Karpas-422 (cell line): ENCODE results near the gene ZFAND3. TPM values are rescaled to one million over a fixed set of nuclear protein-coding genes. Genes with fewer than 3 reads are reported as not detected.

Source experiments
- DNase-seq: peaks from one replicate; pipeline ENCODE4 v3.0.0-alpha.2; 2015
- H2AFZ ChIP-seq: fragments of 200-600 bp; sonication (generic); 2 replicates; pipeline ENCODE4 v1.6.1; 2014; ENCODE audit warnings: antibody characterized with exemption, low read length, mixed read lengths
- H3K27ac ChIP-seq: fragments of 200-600 bp; sonication (generic); 2 replicates; pipeline ENCODE4 v1.5.1; 2014; ENCODE audit warnings: mild to moderate bottlenecking, low read length, moderate library complexity
- H3K27me3 ChIP-seq: fragments of 200-600 bp; sonication (generic); 2 replicates; pipeline ENCODE4 v1.6.1; 2014; ENCODE audit warnings: low read length, mixed read lengths
- H3K36me3 ChIP-seq: fragments of 200-600 bp; sonication (generic); 2 replicates; pipeline ENCODE4 v1.6.1; 2014; ENCODE audit warnings: low read length, mixed read lengths; ENCODE audit not compliant: insufficient read depth
- H3K4me1 ChIP-seq: fragments of 200-600 bp; sonication (generic); 2 replicates; pipeline ENCODE4 v1.6.1; 2014; ENCODE audit warnings: mild to moderate bottlenecking, low read length, mixed read lengths
- H3K4me2 ChIP-seq: fragments of 200-600 bp; sonication (generic); 2 replicates; pipeline ENCODE4 v1.6.1; 2014; ENCODE audit warnings: low read length, low read depth, mild to moderate bottlenecking; ENCODE audit not compliant: poor library complexity, severe bottlenecking
- H3K4me3 ChIP-seq: fragments of 200-600 bp; sonication (generic); 2 replicates; pipeline ENCODE4 v1.5.1; 2014; ENCODE audit warnings: mild to moderate bottlenecking, antibody characterized with exemption, low read length, mixed read lengths
- H3K79me2 ChIP-seq: fragments of 200-600 bp; sonication (generic); 2 replicates; pipeline ENCODE4 v1.6.1; 2014; ENCODE audit warnings: mild to moderate bottlenecking, low read length, mixed read lengths
- H3K9ac ChIP-seq: fragments of 200-600 bp; sonication (generic); 2 replicates; pipeline ENCODE4 v1.6.0; 2014; ENCODE audit warnings: low read length
- H3K9me2 ChIP-seq: fragments of 200-600 bp; sonication (generic), shearing (Covaris generic); replicated peaks from 2 replicates; pipeline ENCODE4 v1.6.0; 2014; ENCODE audit warnings: mild to moderate bottlenecking, low read length, moderate library complexity; ENCODE audit not compliant: insufficient read depth
- H3K9me3 ChIP-seq: fragments of 300-700, 200-600 bp; sonication (generic); 2 replicates; pipeline ENCODE4 v1.6.1; 2014; ENCODE audit warnings: low read length, mixed read lengths
- H4K20me1 ChIP-seq: fragments of 200-600 bp; sonication (generic); 2 replicates; pipeline ENCODE4 v1.6.1; 2014; ENCODE audit warnings: mild to moderate bottlenecking, antibody characterized with exemption, low read length, low read depth; ENCODE audit not compliant: insufficient read depth
- total RNA-seq: library from RNA; depleted of rRNA; stranded (reverse); fragments of >200 nt; shearing (Covaris generic); gene quantifications from 2 replicates; pipeline ENCODE4 v1.2.3, GENCODE V29; 2014; ENCODE audit warnings: low replicate concordance

The ZFAND3 gene
- total RNA-seq, 1 experiment from 2014 or later, result 4.0 TPM

GRCh38 chr6:37974943-37975342 lies 155.4 kb downstream of the ZFAND3 start:
- Histone ChIP-seq H3K27me3 (no peaks in the 10 kb centered on the region), H3K4me2 (no peak overlapping the region), H3K9me2 (no peaks in the 10 kb centered on the region), H3K27ac (no peak overlapping the region), H3K4me1 (no peaks in the 10 kb centered on the region), H4K20me1 (peaks cover 9% of the 10 kb centered on the region), H3K79me2 (no peaks in the 10 kb centered on the region), H3K36me3 (no peaks in the 10 kb centered on the region), H3K4me3 (no peak overlapping the region), H3K9me3 (peaks cover 9% of the 10 kb centered on the region), H3K9ac (no peak overlapping the region), H2AFZ (no peak overlapping the region)
- DNase-seq, result no peak

- no peak for DNase-seq
- peaks cover 27% of the 10 kb centered on the region for H4K20me1 ChIP-seq
- H3K4me1 ChIP-seq, result no peaks in the 10 kb centered on the region
- H3K9ac ChIP-seq, result no peak overlapping the region
- no peaks in the 10 kb centered on the region for H3K36me3 ChIP-seq
- no peak overlapping the region for H3K27ac ChIP-seq
- no peaks in the 10 kb centered on the region for H3K79me2 ChIP-seq
- H2AFZ ChIP-seq, result no peak overlapping the region
- no peak overlapping the region for H3K4me3 ChIP-seq
- no peaks in the 10 kb centered on the region for H3K9me2 ChIP-seq
- peaks cover 9% of the 10 kb centered on the region for H3K9me3 ChIP-seq
- no peak overlapping the region for H3K4me2 ChIP-seq
- no peaks in the 10 kb centered on the region for H3K27me3 ChIP-seq
Measured at GRCh38 chr6:37977715-37978114, 158.2 kb downstream of the ZFAND3 start.

- H3K36me3 ChIP-seq, result no peaks in the 10 kb centered on the region
- H3K79me2 ChIP-seq, result no peaks in the 10 kb centered on the region
- H3K4me2 ChIP-seq, result no peak overlapping the region
- no peaks in the 10 kb centered on the region for H3K4me1 ChIP-seq
- H3K9me3 ChIP-seq, result peaks cover 6% of the 10 kb centered on the region
- H3K4me3 ChIP-seq, result no peak overlapping the region
- no peak overlapping the region for H3K9ac ChIP-seq
- no peaks in the 10 kb centered on the region for H3K9me2 ChIP-seq
- H4K20me1 ChIP-seq, result peaks cover 40% of the 10 kb centered on the region
- DNase-seq, result no peak
- H3K27me3 ChIP-seq, result no peaks in the 10 kb centered on the region
- H3K27ac ChIP-seq, result no peak overlapping the region
- no peak overlapping the region for H2AFZ ChIP-seq
Measured at GRCh38 chr6:37979392-37980221, 160.1 kb downstream of the ZFAND3 start.

GRCh38 chr6:37980222-37980595 lies 160.7 kb downstream of the ZFAND3 start:
- Histone ChIP-seq H3K4me1 (no peaks in the 10 kb centered on the region), H4K20me1 (peaks cover 46% of the 10 kb centered on the region), H3K4me2 (no peak overlapping the region), H3K79me2 (no peaks in the 10 kb centered on the region), H3K27ac (no peak overlapping the region), H3K9me2 (no peaks in the 10 kb centered on the region), H3K27me3 (no peaks in the 10 kb centered on the region), H3K36me3 (no peaks in the 10 kb centered on the region), H3K9ac (no peak overlapping the region), H3K4me3 (no peak overlapping the region), H2AFZ (no peak overlapping the region), H3K9me3 (peaks cover under 1% of the 10 kb centered on the region; the same call in 1 of the 2 replicates)
- DNase-seq, result no peak

GRCh38 chr6:37981626-37982025 lies 162.1 kb downstream of the ZFAND3 start:
- H3K9me2 ChIP-seq, result no peaks in the 10 kb centered on the region
- no peak overlapping the region for H3K4me3 ChIP-seq
- no peak overlapping the region for H3K27ac ChIP-seq
- no peak overlapping the region for H3K9ac ChIP-seq
- H3K4me1 ChIP-seq, result no peaks in the 10 kb centered on the region
- no peaks in the 10 kb centered on the region for H3K27me3 ChIP-seq
- H3K9me3 ChIP-seq, result no peaks in the 10 kb centered on the region
- no peak for DNase-seq
- no peak overlapping the region for H2AFZ ChIP-seq
- no peaks in the 10 kb centered on the region for H3K79me2 ChIP-seq
- no peak overlapping the region for H3K4me2 ChIP-seq
- peaks cover 58% of the 10 kb centered on the region for H4K20me1 ChIP-seq
- no peaks in the 10 kb centered on the region for H3K36me3 ChIP-seq

GRCh38 chr6:37982317-37982716 lies 162.8 kb downstream of the ZFAND3 start:
- Histone ChIP-seq H3K9me3 (no peaks in the 10 kb centered on the region), H3K9me2 (no peaks in the 10 kb centered on the region), H3K79me2 (no peaks in the 10 kb centered on the region), H4K20me1 (peaks cover 65% of the 10 kb centered on the region), H3K4me1 (no peaks in the 10 kb centered on the region), H3K4me2 (no peak overlapping the region), H3K27ac (no peak overlapping the region), H3K4me3 (no peak overlapping the region), H3K36me3 (no peaks in the 10 kb centered on the region), H3K27me3 (no peaks in the 10 kb centered on the region), H3K9ac (no peak overlapping the region), H2AFZ (no peak overlapping the region)
- no peak for DNase-seq

- peaks cover 81% of the 10 kb centered on the region for H4K20me1 ChIP-seq
- no peak overlapping the region for H2AFZ ChIP-seq
- H3K27me3 ChIP-seq, result no peaks in the 10 kb centered on the region
- H3K4me3 ChIP-seq, result no peak overlapping the region
- no peak overlapping the region for H3K4me2 ChIP-seq
- H3K9me3 ChIP-seq, result no peaks in the 10 kb centered on the region
- no peaks in the 10 kb centered on the region for H3K4me1 ChIP-seq
- no peak for DNase-seq
- H3K9ac ChIP-seq, result no peak overlapping the region
- H3K36me3 ChIP-seq, result no peaks in the 10 kb centered on the region
- no peaks in the 10 kb centered on the region for H3K9me2 ChIP-seq
- no peaks in the 10 kb centered on the region for H3K79me2 ChIP-seq
- no peak overlapping the region for H3K27ac ChIP-seq
Measured at GRCh38 chr6:37983720-37984501, 164.4 kb downstream of the ZFAND3 start.

- Histone ChIP-seq H3K4me1 (no peaks in the 10 kb centered on the region), H3K79me2 (no peaks in the 10 kb centered on the region), H3K27me3 (no peaks in the 10 kb centered on the region), H3K4me2 (no peak overlapping the region), H3K9me3 (no peaks in the 10 kb centered on the region), H2AFZ (no peak overlapping the region), H3K27ac (no peak overlapping the region), H4K20me1 (peaks cover 82% of the 10 kb centered on the region), H3K9me2 (no peaks in the 10 kb centered on the region), H3K9ac (no peak overlapping the region), H3K36me3 (no peaks in the 10 kb centered on the region), H3K4me3 (no peak overlapping the region)
- no peak for DNase-seq
Measured at GRCh38 chr6:37984578-37984977, 165.1 kb downstream of the ZFAND3 start.
